NT2/D1 (cell line): ENCODE data around the gene ATR.

Source experiments
- SUZ12 ChIP-seq: IDR thresholded peaks from 2 replicates; pipeline ENCODE4 v1.6.1; 2011; ENCODE audit not compliant: insufficient read length, insufficient read depth; ENCODE audit errors: extremely low read depth
- YY1 ChIP-seq: IDR thresholded peaks from 2 replicates; pipeline ENCODE4 v1.6.1; 2011; ENCODE audit not compliant: insufficient read length, insufficient read depth

GRCh38 chr3:142459096-142459495 lies 119.4 kb downstream of the ATR start:
- no peak for TF ChIP-seq YY1
- TF ChIP-seq SUZ12, result no peak
